ENCODE measurements around the gene GFOD2.

The GFOD2 gene

DNA sequence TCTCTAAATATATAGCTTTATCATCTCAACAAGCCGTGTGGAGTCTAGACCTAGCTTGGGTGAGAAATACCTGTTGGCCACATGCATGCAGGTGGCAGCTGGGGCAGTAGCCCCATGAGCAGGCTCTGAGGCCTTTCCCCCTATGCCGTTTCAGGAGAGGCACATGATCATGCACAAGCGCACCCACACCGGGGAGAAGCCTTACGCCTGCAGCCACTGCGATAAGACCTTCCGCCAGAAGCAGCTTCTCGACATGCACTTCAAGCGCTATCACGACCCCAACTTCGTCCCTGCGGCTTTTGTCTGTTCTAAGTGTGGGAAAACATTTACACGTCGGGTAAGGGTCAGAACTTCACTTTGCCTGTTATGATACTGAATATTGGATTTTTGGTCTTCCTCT lies 90.9 kb downstream of the GFOD2 start:
- no peak for DNase-seq

Measured in NCI-H1694 treated with DMSO at 0.1 percent for 48 hours (cell line).